ENCODE measurements around the gene DPP10.

- TF ChIP-seq, protein P1, sequence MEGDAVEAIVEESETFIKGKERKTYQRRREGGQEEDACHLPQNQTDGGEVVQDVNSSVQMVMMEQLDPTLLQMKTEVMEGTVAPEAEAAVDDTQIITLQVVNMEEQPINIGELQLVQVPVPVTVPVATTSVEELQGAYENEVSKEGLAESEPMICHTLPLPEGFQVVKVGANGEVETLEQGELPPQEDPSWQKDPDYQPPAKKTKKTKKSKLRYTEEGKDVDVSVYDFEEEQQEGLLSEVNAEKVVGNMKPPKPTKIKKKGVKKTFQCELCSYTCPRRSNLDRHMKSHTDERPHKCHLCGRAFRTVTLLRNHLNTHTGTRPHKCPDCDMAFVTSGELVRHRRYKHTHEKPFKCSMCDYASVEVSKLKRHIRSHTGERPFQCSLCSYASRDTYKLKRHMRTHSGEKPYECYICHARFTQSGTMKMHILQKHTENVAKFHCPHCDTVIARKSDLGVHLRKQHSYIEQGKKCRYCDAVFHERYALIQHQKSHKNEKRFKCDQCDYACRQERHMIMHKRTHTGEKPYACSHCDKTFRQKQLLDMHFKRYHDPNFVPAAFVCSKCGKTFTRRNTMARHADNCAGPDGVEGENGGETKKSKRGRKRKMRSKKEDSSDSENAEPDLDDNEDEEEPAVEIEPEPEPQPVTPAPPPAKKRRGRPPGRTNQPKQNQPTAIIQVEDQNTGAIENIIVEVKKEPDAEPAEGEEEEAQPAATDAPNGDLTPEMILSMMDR (IDR thresholded peaks at IDR 0.05) = no peak
- TF ChIP-seq POLR2AphosphoS5 (IDR thresholded peaks at IDR 0.05; ENCODE audit: low read depth, low read length) (no peak), TCF7L2 (IDR thresholded peaks at IDR 0.05; ENCODE audit: low read depth, low read length) (no peak)
Observed at GRCh38 chr2:115634578-115634977, 1192.1 kb downstream of the DPP10 start.
